HepG2 (cell line): ENCODE measurements around the gene HELZ2. TPM values are rescaled to one million over a fixed set of nuclear protein-coding genes. Genes with fewer than 3 reads are reported as not detected.

ENCODE experiments used
- BCL6 ChIP-seq: IDR thresholded peaks from 2 replicates; pipeline ENCODE4 v1.6.1; 2016; ENCODE audit warnings: missing genetic modification reagents, missing compliant biosample characterization
- FIP1L1 ChIP-seq: fragments of 200-400 bp; formaldehyde crosslinking; IDR thresholded peaks from 2 replicates; pipeline ENCODE4 v1.6.1; 2018; ENCODE audit warnings: low read depth, mild to moderate bottlenecking, low read length, moderate library complexity, borderline replicate concordance; ENCODE audit not compliant: insufficient read depth
- KDM5B ChIP-seq: sonication (generic); formaldehyde crosslinking; IDR thresholded peaks from 2 replicates; pipeline ENCODE4 v1.4.0; 2020; ENCODE audit warnings: missing genetic modification reagents, mild to moderate bottlenecking, borderline replicate concordance
- KLF6 ChIP-seq: IDR thresholded peaks from 2 replicates; pipeline ENCODE4 v1.8.0; 2016; ENCODE audit warnings: missing biosample characterization, missing genetic modification reagents
- RERE ChIP-seq: IDR thresholded peaks from 2 replicates; pipeline ENCODE4 v1.6.1; 2016; ENCODE audit warnings: low read depth, missing genetic modification reagents, missing compliant biosample characterization
- RFXAP ChIP-seq: sonication (generic); formaldehyde crosslinking; IDR thresholded peaks from 2 replicates; pipeline ENCODE4 v1.4.0; 2020; ENCODE audit warnings: missing genetic modification reagents, borderline replicate concordance
- SRY ChIP-seq: sonication (generic); formaldehyde crosslinking; IDR thresholded peaks from 2 replicates; pipeline ENCODE4 v1.8.0; 2022; ENCODE audit warnings: mild to moderate bottlenecking, missing genetic modification reagents
- TOPORS ChIP-seq: sonication (generic); formaldehyde crosslinking; IDR thresholded peaks from 2 replicates; pipeline ENCODE4 v1.8.0; 2023; ENCODE audit warnings: mild to moderate bottlenecking, missing genetic modification reagents
- TRAFD1 ChIP-seq: sonication (generic); formaldehyde crosslinking; IDR thresholded peaks from 2 replicates; pipeline ENCODE4 v1.5.1; 2020; ENCODE audit warnings: missing genetic modification reagents, mild to moderate bottlenecking, borderline replicate concordance
- ZNF143 ChIP-seq: sonication (generic); formaldehyde crosslinking; IDR thresholded peaks from 2 replicates; pipeline ENCODE4 v1.4.0; 2020; ENCODE audit warnings: missing genetic modification reagents
- ZNF253 ChIP-seq: sonication (generic); formaldehyde crosslinking; IDR thresholded peaks from 2 replicates; pipeline ENCODE4 v1.8.0; 2022; ENCODE audit warnings: mild to moderate bottlenecking, missing genetic modification reagents, borderline replicate concordance
- ZNF337 ChIP-seq: sonication (generic); formaldehyde crosslinking; IDR thresholded peaks from 2 replicates; pipeline ENCODE4 v1.5.1; 2020; ENCODE audit warnings: missing genetic modification reagents, low read depth, mild to moderate bottlenecking, borderline replicate concordance
- ZNF44 ChIP-seq: sonication (generic); formaldehyde crosslinking; IDR thresholded peaks from 2 replicates; pipeline ENCODE4 v1.5.1; 2020; ENCODE audit warnings: mild to moderate bottlenecking, missing genetic modification reagents
- ZNF510 ChIP-seq: sonication (generic); formaldehyde crosslinking; IDR thresholded peaks from 2 replicates; pipeline ENCODE4 v1.4.0; 2020; ENCODE audit warnings: low read depth, mild to moderate bottlenecking, missing genetic modification reagents
- ZNF644 ChIP-seq: IDR thresholded peaks from 2 replicates; pipeline ENCODE4 v1.6.1; 2016; ENCODE audit warnings: low read depth
- polyA plus RNA-seq, 8 experiments: library from polyadenylated mRNA; depleted of rRNA in 3 of 8; stranded (reverse) in 7 of 8; unstranded in 1 of 8; fragments of >200 nt; fragmentation: Illumina TruSeq in 4 of 8; extraction: Trizol in 4 of 8; gene quantifications; 2 replicates each; pipeline versions ENCODE4 v1.2.1 to v1.2.3, GENCODE V29; 2011 to 2016; ENCODE audit warnings: low read depth in 4 of 8, missing spikeins in 1 of 8, mixed read lengths in 1 of 8; ENCODE audit not compliant: insufficient read depth in 1 of 8
- total RNA-seq, 5 experiments: library from RNA; depleted of rRNA; stranded (reverse); fragments of >200 nt; fragmentation: Illumina TruSeq; extraction: Trizol; gene quantifications; 2 replicates each; pipeline ENCODE4 v1.2.3, GENCODE V29; 2016; ENCODE audit warnings: low read depth in 1 of 5
- TF ChIP-seq, protein P1 (sequence below): IDR thresholded peaks from 2 replicates; pipeline ENCODE4 v1.6.1; 2016; ENCODE audit warnings: low read depth, borderline replicate concordance
- TF ChIP-seq, protein P2 (sequence below): sonication (generic); formaldehyde crosslinking; IDR thresholded peaks from 2 replicates; pipeline ENCODE4 v1.4.0; 2020; ENCODE audit warnings: low read depth, mild to moderate bottlenecking, missing genetic modification reagents
- TF ChIP-seq, protein P3 (sequence below): sonication (generic); formaldehyde crosslinking; IDR thresholded peaks from 2 replicates; pipeline ENCODE4 v1.5.0; 2020; ENCODE audit warnings: missing genetic modification reagents, mild to moderate bottlenecking, borderline replicate concordance

HELZ2 gene
- total and polyA plus RNA-seq, 2 of the 13 experiments (the other 11 are each of a cell fraction or from before 2014, with no cell fraction given) = 9.6 to 10.1 TPM

DNA sequence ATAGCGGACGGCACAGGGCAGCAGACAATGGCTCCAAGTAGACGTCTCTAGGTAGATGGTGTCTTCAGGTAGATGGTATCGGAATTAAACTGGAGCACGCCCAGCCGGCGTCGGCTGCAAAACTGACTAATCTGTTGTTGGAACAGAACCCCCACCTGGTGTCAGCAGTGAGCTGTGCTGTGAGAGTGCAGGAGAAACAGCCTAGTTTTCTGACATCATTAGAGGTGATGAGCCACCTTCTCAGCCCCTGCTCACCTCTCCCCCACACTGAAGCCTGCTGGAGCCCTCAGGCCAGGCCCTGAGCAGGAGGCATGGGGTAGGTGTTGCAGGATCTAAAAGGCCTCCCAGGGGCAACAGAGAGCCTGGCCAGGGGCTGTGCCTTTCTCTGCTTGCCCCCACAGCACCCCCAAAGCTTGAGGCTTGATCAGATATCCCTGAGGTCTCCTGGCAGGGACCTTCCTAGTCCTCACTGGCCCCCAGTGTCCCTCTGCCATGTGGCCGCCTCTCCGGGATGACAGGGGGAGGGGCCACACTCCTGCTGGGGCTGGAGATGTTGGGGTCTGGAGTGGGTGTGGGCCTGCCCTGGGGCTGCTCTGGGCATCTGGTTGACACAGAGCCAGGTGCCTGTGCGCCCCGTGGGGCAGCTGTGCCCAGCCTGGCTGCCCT lies 6.9 kb upstream of the HELZ2 start (continued):
- peak; percentile 21; the same call in 1 of the 2 replicates for TF ChIP-seq ZNF143
- TF ChIP-seq ZNF644 (CRISPR knock-in tag) = no peak
- TF ChIP-seq FIP1L1 = no peak
- 0 out of 2 replicates have a peak, but pooled peaks have one; percentile 84 for TF ChIP-seq TRAFD1
- TF ChIP-seq RERE = 0 out of 2 replicates have a peak, but pooled peaks have one; percentile 26
- no peak for TF ChIP-seq ZNF253 (CRISPR knock-in tag)
- no peak for TF ChIP-seq ZNF44 (CRISPR knock-in tag)
- TF ChIP-seq ZNF510 = no peak
- TF ChIP-seq ZNF337 (CRISPR knock-in tag) = no peak
- peak; percentile 54; the same call in 1 of the 2 replicates for TF ChIP-seq TOPORS (CRISPR knock-in tag)
- 0 out of 2 replicates have a peak, but pooled peaks have one; percentile 49 for TF ChIP-seq RFXAP (CRISPR knock-in tag)
- TF ChIP-seq, protein P1, sequence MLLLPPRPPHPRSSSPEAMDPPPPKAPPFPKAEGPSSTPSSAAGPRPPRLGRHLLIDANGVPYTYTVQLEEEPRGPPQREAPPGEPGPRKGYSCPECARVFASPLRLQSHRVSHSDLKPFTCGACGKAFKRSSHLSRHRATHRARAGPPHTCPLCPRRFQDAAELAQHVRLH = peak; percentile 55; the same call in 1 of the 2 replicates
- TF ChIP-seq, protein P2, sequence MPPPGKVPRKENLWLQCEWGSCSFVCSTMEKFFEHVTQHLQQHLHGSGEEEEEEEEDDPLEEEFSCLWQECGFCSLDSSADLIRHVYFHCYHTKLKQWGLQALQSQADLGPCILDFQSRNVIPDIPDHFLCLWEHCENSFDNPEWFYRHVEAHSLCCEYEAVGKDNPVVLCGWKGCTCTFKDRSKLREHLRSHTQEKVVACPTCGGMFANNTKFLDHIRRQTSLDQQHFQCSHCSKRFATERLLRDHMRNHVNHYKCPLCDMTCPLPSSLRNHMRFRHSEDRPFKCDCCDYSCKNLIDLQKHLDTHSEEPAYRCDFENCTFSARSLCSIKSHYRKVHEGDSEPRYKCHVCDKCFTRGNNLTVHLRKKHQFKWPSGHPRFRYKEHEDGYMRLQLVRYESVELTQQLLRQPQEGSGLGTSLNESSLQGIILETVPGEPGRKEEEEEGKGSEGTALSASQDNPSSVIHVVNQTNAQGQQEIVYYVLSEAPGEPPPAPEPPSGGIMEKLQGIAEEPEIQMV (CRISPR knock-in tag) = peak; percentile 26; the same call in 1 of the 2 replicates
- TF ChIP-seq SRY = peak; percentile 60; the same call in 1 of the 2 replicates
- TF ChIP-seq, protein P3, sequence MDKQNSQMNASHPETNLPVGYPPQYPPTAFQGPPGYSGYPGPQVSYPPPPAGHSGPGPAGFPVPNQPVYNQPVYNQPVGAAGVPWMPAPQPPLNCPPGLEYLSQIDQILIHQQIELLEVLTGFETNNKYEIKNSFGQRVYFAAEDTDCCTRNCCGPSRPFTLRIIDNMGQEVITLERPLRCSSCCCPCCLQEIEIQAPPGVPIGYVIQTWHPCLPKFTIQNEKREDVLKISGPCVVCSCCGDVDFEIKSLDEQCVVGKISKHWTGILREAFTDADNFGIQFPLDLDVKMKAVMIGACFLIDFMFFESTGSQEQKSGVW (CRISPR knock-in tag) = no peak
- peak; percentile 71; the same call in 1 of the 2 replicates for TF ChIP-seq KLF6 (CRISPR knock-in tag)
- TF ChIP-seq BCL6 (CRISPR knock-in tag) = 0 out of 2 replicates have a peak, but pooled peaks have one; percentile 12
- peak; percentile 30; the same call in 1 of the 2 replicates for TF ChIP-seq KDM5B (CRISPR knock-in tag)
